HCT116 (cell line): ENCODE results near the gene PPP2CA. TPM values are rescaled to one million over a fixed set of nuclear protein-coding genes. Genes with fewer than 3 reads are reported as not detected.
"Not testable (repeated sequence)": the region's sequence is repeated elsewhere in the genome, so short reads cannot be mapped to it uniquely, and the experiment has no call there.

Experiments
- ATAC-seq: fragments of 200-7000 bp; cut with Tn5 transposase; 2 replicates; pipeline ENCODE4 v1.9.1; 2020; ENCODE audit warnings: mild to moderate bottlenecking, moderate library complexity
- BruUV-seq: library from RNA; stranded (reverse); fragments of 400-500 nt; replicated peaks from 2 replicates; lab custom pipeline; 2021; lab: Mats Ljungman, UMichigan
- CTCF ChIA-PET: fragments of 300-600 bp; sonication (Branson Sonifier 250); formaldehyde crosslinking; loops from one replicate; lab custom pipeline; 2021; ENCODE audit warnings: antibody characterized with exemption; lab: Charles Lee
- POLR2A ChIA-PET: fragments of 300-600, 350-600 bp; sonication (Branson Sonifier 250); formaldehyde crosslinking; loops from one replicate; lab custom pipeline; 2021; ENCODE audit warnings: antibody characterized with exemption; lab: Charles Lee
- RAD21 ChIA-PET, 2 experiments: fragments of 300-600 bp; sonication (Branson Sonifier 250); formaldehyde crosslinking; loops; one replicate each; lab custom pipeline; 2023; ENCODE audit warnings: low total read pairs in 2 of 2; ENCODE audit not compliant: uncharacterized antibody in 2 of 2, unreplicated experiment in 2 of 2, low non-redundant PET in 1 of 2; lab: Charles Lee
- DNase-seq: peaks from one replicate; pipeline ENCODE4 v3.0.0-alpha.2; 2010; ENCODE audit warnings: low read depth, low spot score
- H2AFZ ChIP-seq: fragments of 200-600 bp; shearing (Covaris generic), sonication (generic); 2 replicates; pipeline ENCODE4 v1.6.1; 2017; ENCODE audit warnings: low read depth, mixed run types, mixed read lengths, antibody characterized with exemption, low read length; ENCODE audit not compliant: poor library complexity, severe bottlenecking
- H3K27ac ChIP-seq: 2 replicates; pipeline ENCODE4 v1.5.1; 2012; ENCODE audit warnings: low read depth, low read length
- H3K27me3 ChIP-seq: fragments of 200-600 bp; sonication (generic); 2 replicates; pipeline ENCODE4 v1.6.1; 2016; ENCODE audit warnings: mixed run types, low read length, mixed read lengths; ENCODE audit not compliant: insufficient read depth
- H3K36me3 ChIP-seq, 2 experiments: fragments of 200-500 bp in 1 of 2; fragments of 200-600 bp in 1 of 2; sonication (Bioruptor generic) in 1 of 2; sonication (generic) in 1 of 2; 2 replicates each; pipeline versions ENCODE4 v1.5.1 to v1.6.1; 2014 to 2016; ENCODE audit warnings: low read length in 2 of 2, inconsistent platforms in 1 of 2, mixed read lengths in 1 of 2, mixed run types in 1 of 2; ENCODE audit not compliant: insufficient read depth in 2 of 2, control insufficient read depth in 1 of 2
- H3K4me1 ChIP-seq, 2 experiments: fragments of 200-600 bp in 1 of 2; sonication (generic) in 1 of 2; 2 replicates each; pipeline versions ENCODE4 v1.5.1 to v1.6.1; 2012 to 2017; ENCODE audit warnings: low read length in 2 of 2, inconsistent platforms in 1 of 2, mild to moderate bottlenecking in 1 of 2, mixed read lengths in 1 of 2, mixed run types in 1 of 2, moderate library complexity in 1 of 2; ENCODE audit not compliant: insufficient read depth in 2 of 2, control insufficient read depth in 1 of 2
- H3K4me2 ChIP-seq: fragments of 200-600 bp; sonication (generic); 2 replicates; pipeline ENCODE4 v1.6.1; 2017; ENCODE audit warnings: mixed run types, low read length, mixed read lengths
- H3K4me3 ChIP-seq, 2 experiments: fragments of 200-600 bp in 1 of 2; sonication (generic) in 1 of 2; replicated peaks in 1 of 2; 2 replicates each; pipeline ENCODE4 v1.5.1; 2011 to 2016; ENCODE audit warnings: low read length in 2 of 2, control low read depth in 1 of 2, low read depth in 1 of 2, mild to moderate bottlenecking in 1 of 2, mixed read lengths in 1 of 2, mixed run types in 1 of 2
- H3K79me2 ChIP-seq: fragments of 200-600 bp; sonication (generic); 2 replicates; pipeline ENCODE4 v1.6.1; 2017; ENCODE audit warnings: mild to moderate bottlenecking, mixed run types, low read length, moderate library complexity, mixed read lengths; ENCODE audit not compliant: insufficient read depth
- H3K9ac ChIP-seq: fragments of 200-600 bp; sonication (generic); 2 replicates; pipeline ENCODE4 v1.6.1; 2016; ENCODE audit warnings: low read length, mixed read lengths
- H3K9me2 ChIP-seq: fragments of 200-600 bp; sonication (generic), shearing (Covaris generic); 2 replicates; pipeline ENCODE4 v1.6.1; 2017; ENCODE audit warnings: mixed run types, mild to moderate bottlenecking, moderate library complexity; ENCODE audit not compliant: insufficient read depth
- H3K9me3 ChIP-seq, 2 experiments: fragments of 200-500 bp in 1 of 2; fragments of 200-600 bp in 1 of 2; sonication (Bioruptor generic) in 1 of 2; sonication (generic) in 1 of 2; 2 replicates each; pipeline ENCODE4 v1.6.1; 2014 to 2017; ENCODE audit warnings: low read length in 2 of 2, mixed read lengths in 2 of 2, inconsistent platforms in 1 of 2, low read depth in 1 of 2, mild to moderate bottlenecking in 1 of 2, mixed run types in 1 of 2, moderate library complexity in 1 of 2; ENCODE audit not compliant: control insufficient read depth in 1 of 2, insufficient read depth in 1 of 2
- H4K20me1 ChIP-seq: fragments of 200-600 bp; sonication (generic), shearing (Covaris generic); 2 replicates; pipeline ENCODE4 v1.6.1; 2017; ENCODE audit warnings: mixed run types, mild to moderate bottlenecking, moderate library complexity; ENCODE audit not compliant: insufficient read depth
- ELF1 ChIP-seq: IDR thresholded peaks from 2 replicates; pipeline ENCODE4 v1.6.1; 2012; ENCODE audit warnings: low read depth, borderline replicate concordance
- EZH2phosphoT487 ChIP-seq: fragments of 200-600 bp; IDR thresholded peaks from 2 replicates; pipeline ENCODE4 v1.6.1; 2018; ENCODE audit warnings: antibody characterized with exemption, borderline replicate concordance
- SIN3A ChIP-seq: IDR thresholded peaks from 2 replicates; pipeline ENCODE4 v1.6.1; 2012; ENCODE audit warnings: low read depth
- TCF7L2 ChIP-seq: IDR thresholded peaks from 2 replicates; pipeline ENCODE4 v1.7.0; 2011; ENCODE audit warnings: borderline replicate concordance, inconsistent platforms; ENCODE audit not compliant: insufficient read depth, insufficient read length; ENCODE audit errors: extremely low read depth
- YY1 ChIP-seq: IDR thresholded peaks from 2 replicates; pipeline ENCODE4 v1.6.1; 2011; ENCODE audit warnings: low read length, low read depth, moderate library complexity, mild to moderate bottlenecking; ENCODE audit not compliant: insufficient replicate concordance; ENCODE audit errors: extremely low read depth
- ZNF274 ChIP-seq: fragments of 200-500 bp; sonication (Bioruptor generic); IDR thresholded peaks from 2 replicates; pipeline ENCODE4 v1.6.1; 2014; ENCODE audit warnings: mild to moderate bottlenecking, low read depth, low read length, inconsistent platforms
- intact Hi-C: fragments of 100-400 bp; cut with micrococcal nuclease; formaldehyde crosslinking; loops from 2 replicates; pipeline ENCODE4 v1.10.0; 2022
- total RNA-seq: library from RNA; stranded (reverse); gene quantifications from one replicate; pipeline ENCODE4 v1.2.1, GENCODE V29; 2021; ENCODE audit not compliant: unreplicated experiment
- TF ChIP-seq, protein P1 (sequence below): IDR thresholded peaks from 2 replicates; pipeline ENCODE4 v1.6.1; 2012
- TF ChIP-seq, protein P2 (sequence below), 3 experiments: fragments of 200-600 bp in 1 of 3; sonication (generic) in 1 of 3; IDR thresholded peaks in 2 of 3; conservative IDR thresholded peaks in 1 of 3; 2 replicates each; pipeline ENCODE4 v1.5.1; 2012 to 2017; ENCODE audit warnings: low read depth in 2 of 3, low read length in 2 of 3, antibody characterized with exemption in 1 of 3, borderline replicate concordance in 1 of 3, control low read depth in 1 of 3, mild to moderate bottlenecking in 1 of 3, mixed read lengths in 1 of 3, mixed run types in 1 of 3, moderate library complexity in 1 of 3; ENCODE audit not compliant: insufficient read depth in 1 of 3

The PPP2CA gene
- total RNA-seq, 1 experiment from 2014 or later: 167 TPM

DNA sequence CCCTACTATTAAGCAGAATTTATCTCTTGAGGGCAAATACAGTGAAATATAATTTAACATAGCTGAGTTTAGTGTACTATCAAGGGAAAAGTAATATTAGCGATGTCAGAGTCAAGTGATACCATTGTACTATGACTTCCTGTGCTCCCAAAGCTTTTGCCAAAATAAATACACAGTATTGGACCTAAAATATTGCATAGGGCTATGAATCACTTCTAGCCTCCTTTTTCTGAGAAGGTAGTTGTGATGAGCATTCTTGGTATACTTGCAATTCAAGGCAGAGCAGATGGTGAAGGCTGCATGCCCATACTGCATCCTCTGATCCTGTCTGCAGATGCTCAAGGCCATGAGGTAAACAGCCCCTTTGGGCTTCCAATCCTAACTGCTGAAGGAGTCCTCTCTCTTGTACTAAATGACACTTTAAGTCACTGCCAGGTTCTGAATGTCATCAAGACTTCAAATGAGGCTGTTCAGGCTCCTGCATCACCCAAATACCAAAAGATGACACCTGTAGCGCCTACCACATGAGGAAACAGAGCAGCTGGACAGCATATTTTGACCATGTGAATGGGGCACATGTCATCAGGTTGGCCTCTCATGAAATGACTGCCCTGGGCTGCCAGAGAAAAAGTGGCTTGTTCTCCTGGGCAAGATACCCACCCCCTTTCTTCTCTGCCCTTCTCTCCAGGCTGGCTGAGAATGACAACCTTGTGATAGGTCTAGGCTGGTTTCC lies 29.7 kb upstream of the PPP2CA start:
- ATAC-seq (no peak), DNase-seq (no peak)
- Histone ChIP-seq H3K79me2 (no peaks in the 10 kb centered on the region), H2AFZ (no peak overlapping the region), H3K27me3 (no peaks in the 10 kb centered on the region), H3K9me2 (no peaks in the 10 kb centered on the region), H3K4me3 (no peak overlapping the region), H3K9me3 (no peaks in the 10 kb centered on the region), H3K36me3 (no peaks in the 10 kb centered on the region), H3K27ac (no peak overlapping the region), H4K20me1 (no peaks in the 10 kb centered on the region), H3K9ac (no peak overlapping the region), H3K4me1 (peaks cover 0 to 13% of the 10 kb centered on the region in 2 experiments; a peak in 3 of 4 replicates), H3K4me2 (no peak overlapping the region)
- BruUV-seq: no TSS peak
- CTCF ChIA-PET: no interaction called here
- POLR2A ChIA-PET: interaction anchor here (1.2 kb wide), 1 partner anchor 11 kb away, joined by 3 read pairs; no protein-coding TSS in a partner anchor
- RAD21 ChIA-PET: no interaction called here
- no peak for TF ChIP-seq EZH2phosphoT487
- TF ChIP-seq YY1: no peak
- TF ChIP-seq SIN3A: no peak
- TF ChIP-seq, protein P1, sequence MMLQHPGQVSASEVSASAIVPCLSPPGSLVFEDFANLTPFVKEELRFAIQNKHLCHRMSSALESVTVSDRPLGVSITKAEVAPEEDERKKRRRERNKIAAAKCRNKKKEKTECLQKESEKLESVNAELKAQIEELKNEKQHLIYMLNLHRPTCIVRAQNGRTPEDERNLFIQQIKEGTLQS: no peak
- TF ChIP-seq ELF1: no peak
- TF ChIP-seq TCF7L2: no peak
- TF ChIP-seq, protein P2, sequence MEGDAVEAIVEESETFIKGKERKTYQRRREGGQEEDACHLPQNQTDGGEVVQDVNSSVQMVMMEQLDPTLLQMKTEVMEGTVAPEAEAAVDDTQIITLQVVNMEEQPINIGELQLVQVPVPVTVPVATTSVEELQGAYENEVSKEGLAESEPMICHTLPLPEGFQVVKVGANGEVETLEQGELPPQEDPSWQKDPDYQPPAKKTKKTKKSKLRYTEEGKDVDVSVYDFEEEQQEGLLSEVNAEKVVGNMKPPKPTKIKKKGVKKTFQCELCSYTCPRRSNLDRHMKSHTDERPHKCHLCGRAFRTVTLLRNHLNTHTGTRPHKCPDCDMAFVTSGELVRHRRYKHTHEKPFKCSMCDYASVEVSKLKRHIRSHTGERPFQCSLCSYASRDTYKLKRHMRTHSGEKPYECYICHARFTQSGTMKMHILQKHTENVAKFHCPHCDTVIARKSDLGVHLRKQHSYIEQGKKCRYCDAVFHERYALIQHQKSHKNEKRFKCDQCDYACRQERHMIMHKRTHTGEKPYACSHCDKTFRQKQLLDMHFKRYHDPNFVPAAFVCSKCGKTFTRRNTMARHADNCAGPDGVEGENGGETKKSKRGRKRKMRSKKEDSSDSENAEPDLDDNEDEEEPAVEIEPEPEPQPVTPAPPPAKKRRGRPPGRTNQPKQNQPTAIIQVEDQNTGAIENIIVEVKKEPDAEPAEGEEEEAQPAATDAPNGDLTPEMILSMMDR (IDR thresholded peaks at IDR 0.05 in 2 of 3, conservative IDR thresholded peaks at IDR 0.05 in 1 of 3; ENCODE audit: borderline replicate concordance in 1 of 3, insufficient read depth in 1 of 3, low read depth in 2 of 3, low read length in 2 of 3): no peak
- no peak for TF ChIP-seq ZNF274
- intact Hi-C loops: no loop called here

DNA sequence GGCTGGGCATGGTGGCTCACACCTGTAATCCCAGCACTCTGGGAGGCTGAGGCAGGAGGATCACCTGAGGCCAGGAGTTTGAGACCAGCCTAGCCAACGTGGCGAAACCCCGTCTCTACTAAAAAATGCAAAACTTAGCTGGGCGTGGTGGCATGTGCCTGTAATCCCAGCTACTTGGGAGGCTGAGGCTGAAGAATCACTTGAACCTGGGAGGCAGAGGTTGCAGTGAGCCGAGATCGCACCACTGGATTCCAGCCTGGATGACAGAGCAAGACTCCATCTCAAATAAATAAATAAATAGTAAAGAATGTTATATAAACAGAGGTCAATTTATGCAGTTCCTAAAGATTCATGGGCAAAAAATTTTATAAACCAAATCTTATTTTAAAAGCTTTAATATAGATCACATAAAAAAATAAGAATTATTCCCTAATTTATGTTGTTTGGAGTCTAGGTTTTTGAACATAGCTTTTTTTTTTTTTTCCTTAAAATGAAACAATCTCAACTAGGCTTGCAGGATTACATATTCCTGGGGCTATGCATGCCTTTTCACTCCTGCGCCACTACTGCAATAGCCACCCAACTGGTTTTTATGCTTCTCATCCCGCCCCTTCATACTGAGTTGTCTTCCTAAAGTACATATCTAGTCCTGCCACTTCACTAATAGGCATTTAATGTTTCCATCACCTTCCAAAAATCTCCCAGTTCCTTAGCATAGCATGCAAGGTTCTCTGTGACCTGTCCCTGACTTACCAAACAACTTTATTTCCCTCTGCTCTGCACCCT lies 27.7 kb upstream of the PPP2CA start:
- intact Hi-C loops, DNase-seq: not testable (repeated sequence)

More for the DNA sequence above, 27.7 kb upstream of the PPP2CA start:
- H3K9me3 ChIP-seq, H3K27ac ChIP-seq, H3K27me3 ChIP-seq, ATAC-seq, H3K4me3 ChIP-seq, H3K9ac ChIP-seq, H3K36me3 ChIP-seq, POLR2A ChIA-PET, H3K79me2 ChIP-seq, RAD21 ChIA-PET, H2AFZ ChIP-seq, H3K4me2 ChIP-seq, H3K9me2 ChIP-seq, CTCF ChIA-PET, H4K20me1 ChIP-seq, BruUV-seq: not testable (repeated sequence)
- peaks cover 0 to 16% of the 10 kb centered on the region in 2 experiments; a peak in 3 of 4 replicates for H3K4me1 ChIP-seq
